ENCODE data around the gene SUSD3. TPM values are rescaled to one million over a fixed set of nuclear protein-coding genes. Genes with fewer than 3 reads are reported as not detected.

SUSD3 gene
- total RNA-seq, 1 donor from 2014 or later: 1.7 TPM

- ATAC-seq: no peak
Measured at GRCh38 chr9:93086447-93087224, 28.1 kb downstream of the SUSD3 start.

GRCh38 chr9:93087971-93088655, 29.6 kb downstream of the SUSD3 start:
- intact Hi-C loops (cut with DNase I): no loop called here
- peak; percentile 23 for DNase-seq (ENCODE audit: missing footprints)
- no peak for ATAC-seq

More at GRCh38 chr9:93086447-93087224, 28.1 kb downstream of the SUSD3 start:
- intact Hi-C loops (cut with DNase I): no loop called here
- peak; percentile 3 for DNase-seq (ENCODE audit: missing footprints)

- ATAC-seq: no peak
- peak; percentile 3 for DNase-seq (ENCODE audit: missing footprints)
- intact Hi-C loops (cut with DNase I): no loop called here
Measured at GRCh38 chr9:93088656-93089015, 30.1 kb downstream of the SUSD3 start.

- ATAC-seq: no peak
- intact Hi-C loops (cut with DNase I): no loop called here
- DNase-seq (ENCODE audit: missing footprints): no peak
Measured at GRCh38 chr9:93089024-93089423, 30.5 kb downstream of the SUSD3 start.

- DNase-seq (ENCODE audit: missing footprints): peak; percentile 25
- intact Hi-C loops (cut with DNase I): no loop called here
- no peak for ATAC-seq
Measured at GRCh38 chr9:93089481-93089991, 31.0 kb downstream of the SUSD3 start.

GRCh38 chr9:93090091-93090655, 31.7 kb downstream of the SUSD3 start:
- DNase-seq (ENCODE audit: missing footprints): no peak
- no peak for ATAC-seq
- intact Hi-C loops (cut with DNase I): no loop called here

GRCh38 chr9:93091056-93091452, 32.6 kb downstream of the SUSD3 start:
- DNase-seq (ENCODE audit: missing footprints) (peak; percentile 15), ATAC-seq (no peak)
- intact Hi-C loops (cut with DNase I): no loop called here

- no peak for DNase-seq (ENCODE audit: missing footprints)
- no peak for ATAC-seq
- intact Hi-C loops (cut with DNase I): no loop called here
Measured at GRCh38 chr9:93091453-93092081, 33.1 kb downstream of the SUSD3 start.

GRCh38 chr9:93092251-93092991, 33.9 kb downstream of the SUSD3 start:
- ATAC-seq (no peak), DNase-seq (ENCODE audit: missing footprints) (no peak)
- intact Hi-C loops (cut with DNase I): no loop called here

- DNase-seq (ENCODE audit: missing footprints) (peak; percentile 26), ATAC-seq (no peak)
- intact Hi-C loops (cut with DNase I): no loop called here
Measured at GRCh38 chr9:93093127-93093876, 34.8 kb downstream of the SUSD3 start.

- DNase-seq (ENCODE audit: missing footprints) (peak; percentile 62), ATAC-seq (no peak)
- intact Hi-C loops (cut with DNase I): no loop called here
Measured at GRCh38 chr9:93093877-93094657, 35.6 kb downstream of the SUSD3 start.

- intact Hi-C loops (cut with DNase I): loop anchor here (5.0 kb wide), 1 partner anchor 38 kb away; the partner anchor contains the start of gene NINJ1
- ATAC-seq (no peak), DNase-seq (ENCODE audit: missing footprints) (peak; percentile 86)
Measured at GRCh38 chr9:93094658-93095204, 36.2 kb downstream of the SUSD3 start.

GRCh38 chr9:93095205-93096130, 37.0 kb downstream of the SUSD3 start:
- DNase-seq (ENCODE audit: missing footprints) (peak; percentile 100), ATAC-seq (peak; percentile 91)
- intact Hi-C loops (cut with DNase I): loop anchor here (2.0 to 5.0 kb wide), 2 partner anchors 37 to 357 kb away; partner anchors contain the start of genes FAM120AOS and NINJ1

GRCh38 chr9:93096131-93096802, 37.8 kb downstream of the SUSD3 start, which contains the start of gene CARD19:
CARD19 (plus strand) TSS chr9:93096217; CDS start chr9:93096346, 129 bp downstream.
- ATAC-seq (no peak), DNase-seq (ENCODE audit: missing footprints) (no peak)
- intact Hi-C loops (cut with DNase I): loop anchor here (2.0 to 5.0 kb wide), 2 partner anchors 36 to 357 kb away; partner anchors contain the start of genes FAM120AOS and NINJ1

- DNase-seq (ENCODE audit: missing footprints): peak; percentile 60
- intact Hi-C loops (cut with DNase I): loop anchor here (2.0 to 5.0 kb wide), 2 partner anchors 35 to 356 kb away; partner anchors contain the start of genes FAM120AOS and NINJ1
- ATAC-seq: no peak
Measured at GRCh38 chr9:93096811-93097382, 38.4 kb downstream of the SUSD3 start.

Data from Right ventricle myocardium inferior (tissue), 1 donor.